Measurements from ENCODE around the gene COPS3. TPM values are rescaled to one million over a fixed set of nuclear protein-coding genes. Genes with fewer than 3 reads are reported as not detected.
"Not testable (repeated sequence)": the region's sequence is repeated elsewhere in the genome, so short reads cannot be mapped to it uniquely, and the experiment has no call there.

COPS3 gene
- total RNA-seq, 6 donors from 2014 or later: 22.2 to 58.1 (median 43.1) TPM

GRCh38 chr17:17303847-17304490, 22.9 kb upstream of the COPS3 start:
- ATAC-seq (ENCODE audit: low FRiP score in 2 of 2): no peak

GRCh38 chr17:17303010-17303846, 22.2 kb upstream of the COPS3 start, which contains the start of gene NT5M:
Gene NT5M, plus strand, starts transcription at chr17:17303373. Its CDS starts 178 bp downstream, at chr17:17303551.
- WGBS, 2 donors: 1% methylated on average over 9 to 20 of the region's 107 CpGs
- ATAC-seq (ENCODE audit: low FRiP score in 2 of 2): peak; percentile 82 to 93
- DNase-seq: peak; percentile 77 to 97

More at GRCh38 chr17:17303847-17304490, 22.9 kb upstream of the COPS3 start:
- Histone ChIP-seq H3K36me3 (no peaks in the 10 kb centered on the region), H3K9me3 (no peaks in the 10 kb centered on the region), H3K4me3 (peak overlapping the region; percentile 30 to 73 (median 70)), H3K4me1 (peaks cover 15 to 37% (median 23%) of the 10 kb centered on the region in 4 donors), H3K27ac (peak overlapping the region; percentile 4 to 73 (median 56)), H3K27me3 (peaks cover 0 to 2% (median 0%) of the 10 kb centered on the region in 4 donors)
- DNase-seq: no peak
- TF ChIP-seq CTCF (IDR thresholded peaks at IDR 0.05) (no peak), POLR2AphosphoS5 (IDR thresholded peaks at IDR 0.05) (no peak), POLR2A (IDR thresholded peaks at IDR 0.05) (no peak), EP300 (IDR thresholded peaks at IDR 0.05) (no peak)
- 17 to 32% methylated on average over 12 to 19 of the region's 21 CpGs for WGBS, 2 donors

GRCh38 chr17:17301659-17302058, 20.6 kb upstream of the COPS3 start:
- not testable (repeated sequence) for ATAC-seq (ENCODE audit: low FRiP score in 2 of 2); DNase-seq; H3K9me3 ChIP-seq; H3K27me3 ChIP-seq; H3K27ac ChIP-seq; H3K36me3 ChIP-seq; H3K4me3 ChIP-seq
- H3K4me1 ChIP-seq: peaks cover 15 to 37% (median 23%) of the 10 kb centered on the region in 4 donors
- 91 to 97% methylated on average over 11 of the region's 11 CpGs for WGBS, 2 donors

More at GRCh38 chr17:17303010-17303846, 22.2 kb upstream of the COPS3 start, which contains the start of gene NT5M:
- Histone ChIP-seq H3K9me3 (no peaks in the 10 kb centered on the region), H3K4me1 (peaks cover 15 to 37% (median 23%) of the 10 kb centered on the region in 4 donors), H3K27ac (peak within 1 kb of the TSS; percentile 4 to 73 (median 56)), H3K4me3 (peak within 1 kb of the TSS; percentile 30 to 73 (median 70)), H3K27me3 (peaks cover 0 to 2% (median 0%) of the 10 kb centered on the region in 4 donors), H3K36me3 (no peaks in the 10 kb centered on the region)
- TF ChIP-seq CTCF (IDR thresholded peaks at IDR 0.05): peak in 1 of 6 experiments; percentile 20
- no peak for TF ChIP-seq EP300 (IDR thresholded peaks at IDR 0.05)
- TF ChIP-seq POLR2A (IDR thresholded peaks at IDR 0.05): peak in 2 of 4 donors; percentile 33 to 36
- TF ChIP-seq POLR2AphosphoS5 (IDR thresholded peaks at IDR 0.05): no peak

GRCh38 chr17:17300624-17301568, 19.9 kb upstream of the COPS3 start:
- ATAC-seq (ENCODE audit: low FRiP score in 2 of 2): peak; percentile 61 to 67
- Histone ChIP-seq H3K27me3 (peaks cover 0 to 2% (median 0%) of the 10 kb centered on the region in 4 donors), H3K36me3 (no peaks in the 10 kb centered on the region), H3K27ac (peak overlapping the region in 2 of 4 donors; percentile 7 to 56), H3K4me3 (peak overlapping the region in 3 of 4 donors; percentile 35 to 50 (median 45)), H3K4me1 (peaks cover 15 to 37% (median 23%) of the 10 kb centered on the region in 4 donors), H3K9me3 (no peaks in the 10 kb centered on the region)
- 21% methylated on average over 22 of the region's 35 CpGs; no CpG with 5 or more reads in 1 of the 2 donors for WGBS, 2 donors
- TF ChIP-seq EP300 (IDR thresholded peaks at IDR 0.05) (no peak), CTCF (IDR thresholded peaks at IDR 0.05) (no peak), POLR2A (IDR thresholded peaks at IDR 0.05) (no peak), POLR2AphosphoS5 (IDR thresholded peaks at IDR 0.05) (no peak)
- peak; percentile 56 to 79 for DNase-seq

All from upper lobe of left lung (tissue), 6 donors.